NCI-H2107 treated with DMSO at 0.1 percent for 48 hours (cell line): Measurements from ENCODE around the gene TPR.

Experiments used
- DNase-seq: peaks from one replicate; lab custom pipeline; 2025; ENCODE audit not compliant: unreplicated experiment; lab: John Stamatoyannopoulos, UW

The TPR gene

DNA sequence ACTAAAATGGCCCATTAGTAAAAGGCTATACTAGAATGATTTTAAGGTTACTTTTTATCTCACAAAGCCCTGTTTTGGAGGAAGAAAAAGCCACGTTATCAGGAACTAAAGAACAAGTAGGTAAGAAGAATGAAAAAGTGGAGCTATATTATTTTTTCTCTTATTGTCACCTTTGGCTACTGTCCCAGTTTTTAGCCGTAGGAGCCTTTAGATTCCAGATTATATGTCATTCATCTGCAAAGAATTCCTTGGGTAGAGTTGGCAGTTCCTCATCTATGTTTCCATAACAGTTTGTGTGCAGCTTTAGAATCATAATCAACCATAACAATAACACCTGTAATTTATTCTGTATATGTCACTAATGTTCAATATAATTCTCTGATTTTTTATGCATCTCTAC is 83.8 kb downstream of the TPR start:
- DNase-seq, result no peak

GRCh38 chr1:186289943-186290545 is 85.0 kb downstream of the TPR start:
- no peak for DNase-seq

GRCh38 chr1:186286615-186287315 is 88.3 kb downstream of the TPR start:
- DNase-seq, result no peak

DNA sequence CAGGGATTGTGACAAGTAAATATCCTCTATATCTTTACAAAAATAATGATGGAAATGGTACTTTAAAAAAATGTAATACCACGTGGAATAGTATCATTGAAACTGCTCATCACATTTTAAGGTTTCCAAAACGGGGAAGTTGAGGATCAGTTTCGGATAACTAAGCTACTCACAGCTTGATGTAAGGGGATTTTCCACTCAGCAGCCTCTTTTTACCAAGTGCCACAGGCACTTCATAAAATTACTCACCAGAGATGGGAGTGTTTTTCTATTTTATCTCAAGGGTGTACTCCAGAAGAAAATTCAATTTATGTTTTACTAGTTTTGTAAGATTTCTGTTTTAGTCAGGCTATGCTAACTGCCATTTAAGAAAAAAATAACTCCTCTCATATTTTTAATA is 91.7 kb downstream of the TPR start:
- DNase-seq, result no peak

- DNase-seq, result no peak
Measured at GRCh38 chr1:186282466-186282865, 92.6 kb downstream of the TPR start.

- DNase-seq, result no peak
Measured at GRCh38 chr1:186275822-186276221, 99.2 kb downstream of the TPR start.

- no peak for DNase-seq
Measured at GRCh38 chr1:186272486-186272885, 102.6 kb downstream of the TPR start.

DNA sequence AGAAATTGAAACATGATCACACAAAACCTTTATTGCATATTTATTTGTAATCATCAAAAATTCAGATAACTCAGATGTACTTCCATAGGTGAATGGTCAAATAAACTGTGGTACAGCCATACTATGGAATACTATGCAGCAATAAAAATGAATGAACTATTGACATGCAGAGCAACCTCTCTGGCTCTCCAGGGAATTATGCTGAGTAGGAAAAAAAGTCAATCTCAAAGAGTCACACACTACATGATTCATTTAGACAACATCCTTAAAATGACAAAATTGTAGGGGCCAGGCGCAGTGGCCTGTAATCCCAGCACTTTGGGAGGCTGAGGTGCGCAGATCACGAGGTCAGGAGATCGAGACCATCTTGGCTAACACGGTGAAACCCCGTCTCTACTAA is 104.0 kb downstream of the TPR start:
- DNase-seq, result no peak
